ENCODE measurements around the gene SERPINH1.

DNA sequence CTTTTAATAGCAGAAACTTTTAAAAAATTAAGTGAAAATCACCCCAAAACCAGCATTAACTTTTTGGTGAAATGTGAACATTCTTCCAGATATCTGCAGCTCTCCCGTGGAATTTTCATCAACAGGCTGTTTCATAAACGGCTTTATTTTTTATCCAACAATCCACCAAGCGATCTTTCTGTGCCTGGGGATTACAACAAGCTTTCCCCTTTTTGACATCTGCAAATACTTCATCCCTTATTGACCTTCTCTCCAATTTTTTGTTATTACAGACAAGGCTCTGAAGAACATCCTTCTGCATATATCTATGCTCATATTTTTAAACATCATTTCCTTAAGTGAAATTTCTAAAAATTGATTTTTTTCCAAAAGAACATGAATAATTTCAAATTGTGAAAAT is 5.8 kb upstream of the SERPINH1 start:
- TF ChIP-seq, protein P1, sequence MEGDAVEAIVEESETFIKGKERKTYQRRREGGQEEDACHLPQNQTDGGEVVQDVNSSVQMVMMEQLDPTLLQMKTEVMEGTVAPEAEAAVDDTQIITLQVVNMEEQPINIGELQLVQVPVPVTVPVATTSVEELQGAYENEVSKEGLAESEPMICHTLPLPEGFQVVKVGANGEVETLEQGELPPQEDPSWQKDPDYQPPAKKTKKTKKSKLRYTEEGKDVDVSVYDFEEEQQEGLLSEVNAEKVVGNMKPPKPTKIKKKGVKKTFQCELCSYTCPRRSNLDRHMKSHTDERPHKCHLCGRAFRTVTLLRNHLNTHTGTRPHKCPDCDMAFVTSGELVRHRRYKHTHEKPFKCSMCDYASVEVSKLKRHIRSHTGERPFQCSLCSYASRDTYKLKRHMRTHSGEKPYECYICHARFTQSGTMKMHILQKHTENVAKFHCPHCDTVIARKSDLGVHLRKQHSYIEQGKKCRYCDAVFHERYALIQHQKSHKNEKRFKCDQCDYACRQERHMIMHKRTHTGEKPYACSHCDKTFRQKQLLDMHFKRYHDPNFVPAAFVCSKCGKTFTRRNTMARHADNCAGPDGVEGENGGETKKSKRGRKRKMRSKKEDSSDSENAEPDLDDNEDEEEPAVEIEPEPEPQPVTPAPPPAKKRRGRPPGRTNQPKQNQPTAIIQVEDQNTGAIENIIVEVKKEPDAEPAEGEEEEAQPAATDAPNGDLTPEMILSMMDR (IDR thresholded peaks at IDR 0.05) = no peak
- TF ChIP-seq POLR2A (IDR thresholded peaks at IDR 0.05) = no peak
- no peak for TF ChIP-seq POLR2AphosphoS5 (IDR thresholded peaks at IDR 0.05)
